ENCODE data around the gene PPP1R1B. TPM values are rescaled to one million over a fixed set of nuclear protein-coding genes. Genes with fewer than 3 reads are reported as not detected.

The PPP1R1B gene
- total and polyA plus RNA-seq, 2 experiments from 2014 or later = 3.4 to 5.4 TPM

DNA sequence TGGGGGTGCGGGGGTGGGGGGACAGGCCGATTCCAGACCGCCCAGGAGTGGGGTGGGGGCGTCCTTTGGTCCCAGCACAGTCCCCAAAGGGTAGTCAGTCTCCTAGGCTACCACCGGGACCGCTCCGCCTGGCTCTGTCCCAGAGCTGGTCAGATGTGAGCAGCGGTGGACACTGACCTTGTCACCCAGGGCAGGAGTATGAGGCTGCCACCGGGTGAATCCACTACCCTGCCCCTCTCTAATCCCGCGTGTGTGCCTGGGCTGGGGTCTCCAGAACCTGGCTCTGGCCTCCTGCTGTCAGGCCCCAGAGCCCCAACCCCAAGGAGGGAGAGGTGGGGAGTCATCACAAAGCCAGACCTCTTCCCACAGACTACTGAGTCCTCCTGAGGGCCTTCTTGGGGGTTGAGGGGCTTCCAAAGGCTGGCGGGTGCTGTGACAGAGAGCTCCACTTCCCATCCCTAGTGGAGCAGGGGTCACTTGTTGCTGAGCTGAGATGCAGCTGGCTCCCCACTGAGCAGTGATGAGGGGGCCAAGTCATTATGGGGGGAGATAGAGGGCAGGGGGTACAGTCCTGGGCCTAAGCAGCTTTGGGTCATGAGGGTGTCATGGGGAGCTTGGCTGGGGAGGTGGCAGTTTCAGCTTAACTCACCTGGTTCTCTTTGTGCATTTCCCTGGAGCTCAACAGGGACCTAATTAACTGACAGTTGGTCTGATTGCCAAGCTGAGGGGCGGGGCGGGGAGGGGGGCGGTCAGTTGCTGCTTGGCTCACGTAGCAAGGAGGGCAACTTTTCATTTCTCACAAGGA, 1.2 kb downstream of the PPP1R1B start:
- Histone ChIP-seq H4K20me1 (replicated peaks; ENCODE audit: insufficient read depth) (no peaks in the 10 kb centered on the region), H3K4me1 (ENCODE audit: insufficient read depth) (peaks cover 55% of the 10 kb centered on the region), H3K79me2 (replicated peaks; ENCODE audit: insufficient read depth) (no peaks in the 10 kb centered on the region), H3K27me3 (ENCODE audit: insufficient read depth) (peaks cover 64% of the 10 kb centered on the region), H2AFZ (no peak overlapping the region), H3K4me3 (peak overlapping the region; percentile 91), H3K4me2 (peak overlapping the region; percentile 95), H3K27ac (ENCODE audit: low read depth) (no peak overlapping the region), H3K36me3 (ENCODE audit: insufficient read depth) (no peaks in the 10 kb centered on the region), H3F3A (replicated peaks; ENCODE audit: low read depth) (0 out of 2 replicates have a peak, but pooled peaks cover 10% of the 10 kb centered on the region), H3K9me2 (ENCODE audit: insufficient read depth) (no peaks in the 10 kb centered on the region)
- DNase-seq (ENCODE audit: low spot score) = peak; percentile 38
- H3K4me1 Mint-ChIP-seq = peaks cover 74% of the 10 kb centered on the region
- H3K36me3 Mint-ChIP-seq (ENCODE audit: low read depth) = 0 out of 3 replicates have a peak, but pooled peaks cover 2% of the 10 kb centered on the region
- ATAC-seq = peak; percentile 4
- no peak overlapping the region for H3K27ac Mint-ChIP-seq
- peaks cover 60% of the 10 kb centered on the region for H3K27me3 Mint-ChIP-seq (ENCODE audit: insufficient read depth, low read depth, poor library complexity)
- no peaks in the 10 kb centered on the region; the same call in 2 of the 3 replicates for H3K9me3 Mint-ChIP-seq
- H3K4me3 Mint-ChIP-seq = peak overlapping the region; percentile 86
- TF ChIP-seq CREB1 (CRISPR knock-in tag; IDR thresholded peaks at IDR 0.05; ENCODE audit: low read depth) = no peak
- peak; percentile 4 for TF ChIP-seq EZH2 (IDR thresholded peaks at IDR 0.05; ENCODE audit: low read depth, unreplicated experiment)
- no peak for TF ChIP-seq STAT1 (IDR thresholded peaks at IDR 0.05; ENCODE audit: unreplicated experiment)
- TF ChIP-seq ZNF331 (CRISPR knock-in tag; IDR thresholded peaks at IDR 0.05; ENCODE audit: low read depth) = no peak
- no peak for TF ChIP-seq EZH2phosphoT487 (IDR thresholded peaks at IDR 0.05; ENCODE audit: unreplicated experiment)

DNA sequence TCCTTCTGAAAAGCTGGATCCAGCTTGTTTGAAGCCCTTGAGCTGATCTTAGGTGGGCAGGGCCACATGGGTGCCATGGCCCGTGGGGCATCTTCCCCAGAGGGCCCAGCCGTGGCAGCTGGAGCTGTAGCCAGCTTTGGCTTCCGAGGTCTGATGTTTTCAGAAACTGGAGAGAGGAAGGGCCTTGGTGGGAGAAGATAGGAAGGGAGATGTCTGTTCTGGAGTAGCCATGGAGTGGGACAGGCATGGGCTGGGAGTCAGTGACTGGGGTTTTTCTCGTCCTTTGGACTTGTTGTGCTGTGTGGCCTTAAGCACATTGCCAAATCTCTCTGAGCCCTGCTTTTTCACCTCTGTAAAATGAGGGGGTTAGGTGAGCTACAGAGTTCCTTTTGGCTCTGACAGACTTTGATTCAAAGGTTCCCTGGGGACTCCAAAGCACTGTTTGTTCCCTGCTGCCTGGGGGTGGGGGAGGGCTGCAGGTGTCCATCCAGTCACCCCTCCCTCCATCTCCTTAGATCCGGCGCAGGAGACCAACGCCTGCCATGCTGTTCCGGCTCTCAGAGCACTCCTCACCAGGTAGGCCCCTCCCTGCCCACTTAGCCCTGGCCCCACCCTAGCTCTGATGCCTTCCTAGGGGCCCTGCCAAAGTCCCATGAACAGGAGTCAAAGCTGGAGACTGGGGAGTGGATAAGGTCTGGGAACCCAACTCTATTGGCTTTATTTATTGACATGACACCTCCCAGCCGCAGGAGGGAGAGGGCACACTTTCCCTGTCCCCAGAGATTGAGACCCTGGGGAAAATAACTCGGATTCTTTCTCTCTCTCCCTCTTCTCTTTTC, 2.1 kb downstream of the PPP1R1B start:
- H3K4me3 Mint-ChIP-seq = peak overlapping the region; percentile 20; the same call in 1 of the 3 replicates
- Histone ChIP-seq H3K27ac (ENCODE audit: low read depth) (no peak overlapping the region), H3K27me3 (ENCODE audit: insufficient read depth) (peaks cover 54% of the 10 kb centered on the region), H2AFZ (no peak overlapping the region), H3K4me3 (peak overlapping the region; percentile 91; the same call in 1 of the 2 replicates), H3K4me2 (peak overlapping the region; percentile 95), H4K20me1 (replicated peaks; ENCODE audit: insufficient read depth) (no peaks in the 10 kb centered on the region), H3K36me3 (ENCODE audit: insufficient read depth) (no peaks in the 10 kb centered on the region), H3F3A (replicated peaks; ENCODE audit: low read depth) (0 out of 2 replicates have a peak, but pooled peaks cover 10% of the 10 kb centered on the region), H3K9me2 (ENCODE audit: insufficient read depth) (no peaks in the 10 kb centered on the region), H3K4me1 (ENCODE audit: insufficient read depth) (peaks cover 50% of the 10 kb centered on the region), H3K79me2 (replicated peaks; ENCODE audit: insufficient read depth) (no peaks in the 10 kb centered on the region)
- H3K36me3 Mint-ChIP-seq (ENCODE audit: low read depth) = 0 out of 3 replicates have a peak, but pooled peaks cover 2% of the 10 kb centered on the region
- ATAC-seq = no peak
- H3K27ac Mint-ChIP-seq = no peak overlapping the region
- H3K4me1 Mint-ChIP-seq = peaks cover 75% of the 10 kb centered on the region
- no peaks in the 10 kb centered on the region; the same call in 2 of the 3 replicates for H3K9me3 Mint-ChIP-seq
- DNase-seq (ENCODE audit: low spot score) = no peak
- peaks cover 57% of the 10 kb centered on the region for H3K27me3 Mint-ChIP-seq (ENCODE audit: insufficient read depth, low read depth, poor library complexity)
- no peak for TF ChIP-seq NANOG (IDR thresholded peaks at IDR 0.05; ENCODE audit: borderline replicate concordance)
- no peak for TF ChIP-seq ZNF114 (CRISPR knock-in tag; IDR thresholded peaks at IDR 0.05)
- TF ChIP-seq, protein P1, sequence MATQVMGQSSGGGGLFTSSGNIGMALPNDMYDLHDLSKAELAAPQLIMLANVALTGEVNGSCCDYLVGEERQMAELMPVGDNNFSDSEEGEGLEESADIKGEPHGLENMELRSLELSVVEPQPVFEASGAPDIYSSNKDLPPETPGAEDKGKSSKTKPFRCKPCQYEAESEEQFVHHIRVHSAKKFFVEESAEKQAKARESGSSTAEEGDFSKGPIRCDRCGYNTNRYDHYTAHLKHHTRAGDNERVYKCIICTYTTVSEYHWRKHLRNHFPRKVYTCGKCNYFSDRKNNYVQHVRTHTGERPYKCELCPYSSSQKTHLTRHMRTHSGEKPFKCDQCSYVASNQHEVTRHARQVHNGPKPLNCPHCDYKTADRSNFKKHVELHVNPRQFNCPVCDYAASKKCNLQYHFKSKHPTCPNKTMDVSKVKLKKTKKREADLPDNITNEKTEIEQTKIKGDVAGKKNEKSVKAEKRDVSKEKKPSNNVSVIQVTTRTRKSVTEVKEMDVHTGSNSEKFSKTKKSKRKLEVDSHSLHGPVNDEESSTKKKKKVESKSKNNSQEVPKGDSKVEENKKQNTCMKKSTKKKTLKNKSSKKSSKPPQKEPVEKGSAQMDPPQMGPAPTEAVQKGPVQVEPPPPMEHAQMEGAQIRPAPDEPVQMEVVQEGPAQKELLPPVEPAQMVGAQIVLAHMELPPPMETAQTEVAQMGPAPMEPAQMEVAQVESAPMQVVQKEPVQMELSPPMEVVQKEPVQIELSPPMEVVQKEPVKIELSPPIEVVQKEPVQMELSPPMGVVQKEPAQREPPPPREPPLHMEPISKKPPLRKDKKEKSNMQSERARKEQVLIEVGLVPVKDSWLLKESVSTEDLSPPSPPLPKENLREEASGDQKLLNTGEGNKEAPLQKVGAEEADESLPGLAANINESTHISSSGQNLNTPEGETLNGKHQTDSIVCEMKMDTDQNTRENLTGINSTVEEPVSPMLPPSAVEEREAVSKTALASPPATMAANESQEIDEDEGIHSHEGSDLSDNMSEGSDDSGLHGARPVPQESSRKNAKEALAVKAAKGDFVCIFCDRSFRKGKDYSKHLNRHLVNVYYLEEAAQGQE (IDR thresholded peaks at IDR 0.05; ENCODE audit: unreplicated experiment) = no peak
- no peak for TF ChIP-seq ZNF331 (CRISPR knock-in tag; IDR thresholded peaks at IDR 0.05; ENCODE audit: low read depth)
- TF ChIP-seq STAT1 (IDR thresholded peaks at IDR 0.05; ENCODE audit: unreplicated experiment) = no peak
- no peak for TF ChIP-seq JUNB (IDR thresholded peaks at IDR 0.05; ENCODE audit: unreplicated experiment)
- TF ChIP-seq, protein P2, sequence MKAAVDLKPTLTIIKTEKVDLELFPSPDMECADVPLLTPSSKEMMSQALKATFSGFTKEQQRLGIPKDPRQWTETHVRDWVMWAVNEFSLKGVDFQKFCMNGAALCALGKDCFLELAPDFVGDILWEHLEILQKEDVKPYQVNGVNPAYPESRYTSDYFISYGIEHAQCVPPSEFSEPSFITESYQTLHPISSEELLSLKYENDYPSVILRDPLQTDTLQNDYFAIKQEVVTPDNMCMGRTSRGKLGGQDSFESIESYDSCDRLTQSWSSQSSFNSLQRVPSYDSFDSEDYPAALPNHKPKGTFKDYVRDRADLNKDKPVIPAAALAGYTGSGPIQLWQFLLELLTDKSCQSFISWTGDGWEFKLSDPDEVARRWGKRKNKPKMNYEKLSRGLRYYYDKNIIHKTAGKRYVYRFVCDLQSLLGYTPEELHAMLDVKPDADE (IDR thresholded peaks at IDR 0.05) = no peak
- no peak for TF ChIP-seq CREB1 (CRISPR knock-in tag; IDR thresholded peaks at IDR 0.05; ENCODE audit: low read depth)
- TF ChIP-seq POLR2AphosphoS5 (IDR thresholded peaks at IDR 0.05; ENCODE audit: low read depth) = no peak
- no peak for TF ChIP-seq EZH2 (IDR thresholded peaks at IDR 0.05; ENCODE audit: low read depth, unreplicated experiment)
- no peak for TF ChIP-seq EZH2phosphoT487 (IDR thresholded peaks at IDR 0.05; ENCODE audit: unreplicated experiment)

Data from GM23338 (cell line).